ENCODE data around the gene TESPA1. TPM values are rescaled to one million over a fixed set of nuclear protein-coding genes. Genes with fewer than 3 reads are reported as not detected.

Gene TESPA1
- total RNA-seq, 1 donor from 2014 or later, result under 0.01 TPM

Other genes starting within 250 kb of the TESPA1 start
- gene MUCL1, start 130.2 kb downstream of the TESPA1 start, total RNA-seq, result not detected
- 0.98 TPM for gene NEUROD4, start 35.2 kb upstream of the TESPA1 start, total RNA-seq
- gene OR9K2, start 141.6 kb upstream of the TESPA1 start, total RNA-seq, result not detected
- not detected for gene OR10A7, start 236.3 kb upstream of the TESPA1 start, total RNA-seq